ENCODE data around the gene MYOG.

Gene MYOG

DNA sequence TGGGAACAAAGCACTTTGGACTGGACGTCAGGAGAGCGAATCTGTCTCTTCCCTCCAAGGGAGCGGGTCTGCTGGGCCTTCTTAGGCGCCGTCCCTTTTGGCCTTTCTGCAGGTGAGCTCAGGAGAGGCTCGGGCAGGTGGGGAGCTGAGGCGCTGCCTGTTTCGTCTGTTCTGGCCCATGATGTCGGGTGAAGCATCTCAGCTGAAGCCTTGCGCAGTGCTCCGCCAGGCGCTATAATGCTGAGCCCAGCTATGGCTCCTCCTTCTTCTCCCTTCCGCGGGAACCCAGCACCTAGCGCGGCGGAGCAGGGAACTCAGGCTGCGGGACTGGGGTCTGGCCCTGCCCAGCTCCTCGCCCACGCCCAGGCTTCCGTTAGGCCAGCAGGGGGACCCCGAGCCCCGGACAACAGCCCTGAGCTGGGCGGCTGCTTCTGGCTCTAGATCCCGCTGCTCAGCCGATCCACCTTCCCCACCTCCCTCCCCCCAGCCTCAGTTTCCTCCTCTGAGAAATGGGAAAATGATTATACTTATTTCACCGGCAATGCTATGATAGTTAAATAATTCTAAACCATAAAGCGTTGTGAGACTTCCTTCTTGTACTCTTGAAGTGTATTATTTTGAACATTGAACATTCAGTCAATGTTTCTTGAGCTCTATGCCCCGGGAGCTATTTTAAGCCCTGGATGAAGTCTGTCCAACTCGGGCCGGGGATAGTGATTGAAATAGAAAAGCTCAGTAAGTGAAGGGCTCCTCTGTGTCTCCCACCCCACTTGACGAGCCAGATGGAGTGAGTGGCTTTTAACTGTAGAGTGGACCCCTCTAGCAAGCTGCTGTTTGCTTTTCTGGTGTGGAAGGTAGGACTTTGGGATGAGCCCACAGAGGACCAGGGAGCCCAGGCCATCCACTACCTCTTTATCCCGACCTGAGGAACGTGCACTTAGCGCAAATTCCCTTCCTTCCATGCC, 32.1 kb upstream of the MYOG start:
- DNase-seq: peak; percentile 88

DNA sequence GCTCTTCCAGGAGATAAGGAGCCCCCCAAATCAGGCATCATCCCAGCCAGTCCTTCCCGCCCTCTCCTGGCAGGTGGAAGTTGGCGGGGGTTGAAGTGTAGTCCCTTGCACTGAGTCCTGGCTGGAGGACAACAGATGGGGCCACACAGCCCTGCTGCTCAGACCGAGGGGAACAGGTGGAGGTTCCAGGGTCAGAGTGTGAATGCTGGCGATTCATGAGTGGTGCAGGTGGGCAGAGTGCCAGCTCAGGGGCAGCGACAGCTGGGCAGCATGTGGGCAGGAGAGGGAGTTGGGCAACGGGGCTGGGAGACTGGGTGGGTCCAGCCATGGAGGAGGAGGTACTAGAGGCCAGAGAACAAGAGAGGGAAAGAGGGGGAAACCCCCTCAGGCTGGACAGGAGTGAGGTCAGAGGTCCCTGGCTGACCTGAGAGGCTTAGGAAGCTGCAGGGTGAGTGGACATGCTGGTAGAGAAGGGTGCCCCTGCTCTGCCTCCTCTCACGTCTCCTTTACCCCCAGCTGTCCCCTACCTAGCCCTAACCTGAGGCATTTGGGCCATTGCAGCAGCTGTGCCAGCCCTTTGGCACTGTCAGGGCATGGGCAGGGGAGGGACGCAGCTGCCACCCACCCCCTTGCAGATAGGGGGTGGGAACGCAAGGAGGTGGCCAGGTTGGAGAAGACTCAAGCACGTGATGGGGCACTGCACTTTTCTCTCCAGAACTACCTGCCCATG, 30.4 kb upstream of the MYOG start:
- no peak for DNase-seq

DNA sequence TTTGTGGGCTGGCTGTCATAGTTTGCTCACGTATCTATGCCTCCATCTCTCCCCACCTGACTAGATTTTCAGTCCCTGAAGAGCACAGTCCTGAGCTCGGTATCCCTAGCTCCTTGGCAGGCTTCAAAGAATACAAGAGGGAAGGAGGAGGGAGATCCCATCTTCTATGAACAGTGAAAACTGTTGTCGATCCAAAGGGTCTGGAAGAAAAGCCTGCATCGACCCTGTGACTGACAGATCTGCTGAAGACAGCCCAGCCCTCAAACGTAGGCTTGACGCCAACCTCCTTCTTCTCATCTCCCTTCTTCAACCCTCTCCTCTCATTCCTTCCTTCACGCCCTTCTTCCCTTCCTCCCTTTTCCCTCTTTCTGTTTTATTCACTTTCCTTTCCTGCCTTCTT, 28.4 kb upstream of the MYOG start:
- no peak for DNase-seq

DNA sequence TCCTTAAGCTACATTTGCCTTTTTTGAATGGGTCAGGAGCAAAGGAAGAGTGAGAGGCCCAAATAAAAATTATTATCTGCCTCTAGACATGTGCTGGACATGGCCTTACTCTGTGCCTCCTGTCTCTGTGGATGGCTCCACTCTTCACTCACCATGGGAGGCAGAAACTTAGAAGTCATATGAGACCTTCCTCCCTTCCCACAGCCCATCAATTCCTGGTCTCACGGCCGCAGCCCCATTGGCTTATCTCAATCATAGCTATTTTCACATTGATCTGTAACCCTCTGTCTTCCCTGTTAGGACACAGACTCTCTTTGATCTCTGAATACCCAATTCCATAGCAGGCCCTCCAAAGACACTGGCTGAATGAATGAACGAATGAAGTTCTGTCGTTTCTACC, 27.5 kb upstream of the MYOG start:
- DNase-seq: no peak

DNA sequence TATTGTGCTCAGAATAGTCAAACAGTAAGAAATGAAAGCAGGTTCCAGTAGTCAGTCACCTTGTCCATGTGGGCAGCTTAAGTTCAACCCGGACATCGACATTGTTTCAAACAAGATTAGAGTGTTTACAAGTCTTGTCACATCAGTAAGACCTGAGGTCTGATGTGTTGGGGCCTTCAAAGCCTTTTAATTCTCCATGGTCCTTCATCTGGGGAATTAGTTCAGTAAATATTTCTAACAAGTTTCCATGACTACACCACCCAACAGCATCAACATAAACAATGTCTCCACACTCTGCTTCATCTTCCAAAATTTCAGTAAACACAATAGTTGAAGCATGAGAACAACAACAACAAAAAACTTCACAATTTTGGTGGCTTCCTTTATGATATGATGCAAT, 26.7 kb upstream of the MYOG start:
- peak; percentile 52 for DNase-seq

DNA sequence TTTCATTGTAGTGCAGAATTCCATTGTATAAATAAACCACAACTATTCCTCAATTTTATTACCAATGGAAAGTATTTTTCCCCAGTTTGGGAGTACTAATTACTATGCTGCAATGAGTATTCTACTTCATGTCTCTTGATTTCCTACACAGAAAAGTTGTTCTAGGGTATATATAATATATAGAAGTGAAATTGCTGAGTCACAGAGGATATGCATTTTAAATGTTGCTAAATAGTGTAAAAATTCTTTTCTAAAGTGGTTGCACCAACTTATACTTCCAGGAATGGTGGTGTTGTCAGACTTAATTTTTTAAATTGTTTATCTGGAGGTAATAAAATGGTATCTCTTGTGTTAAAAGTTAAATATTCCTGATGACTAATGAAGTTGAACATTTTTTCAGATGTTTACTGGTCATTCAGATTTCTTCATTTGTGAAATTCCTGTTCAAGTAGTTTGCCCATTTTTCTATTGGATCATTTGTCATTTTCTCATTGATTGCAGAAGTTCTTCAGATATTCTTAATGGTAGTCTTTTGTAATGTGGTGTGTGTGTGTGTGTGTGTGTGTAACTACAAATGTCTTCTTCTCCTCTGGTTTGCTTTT, 19.1 kb upstream of the MYOG start:
- DNase-seq: no peak

DNA sequence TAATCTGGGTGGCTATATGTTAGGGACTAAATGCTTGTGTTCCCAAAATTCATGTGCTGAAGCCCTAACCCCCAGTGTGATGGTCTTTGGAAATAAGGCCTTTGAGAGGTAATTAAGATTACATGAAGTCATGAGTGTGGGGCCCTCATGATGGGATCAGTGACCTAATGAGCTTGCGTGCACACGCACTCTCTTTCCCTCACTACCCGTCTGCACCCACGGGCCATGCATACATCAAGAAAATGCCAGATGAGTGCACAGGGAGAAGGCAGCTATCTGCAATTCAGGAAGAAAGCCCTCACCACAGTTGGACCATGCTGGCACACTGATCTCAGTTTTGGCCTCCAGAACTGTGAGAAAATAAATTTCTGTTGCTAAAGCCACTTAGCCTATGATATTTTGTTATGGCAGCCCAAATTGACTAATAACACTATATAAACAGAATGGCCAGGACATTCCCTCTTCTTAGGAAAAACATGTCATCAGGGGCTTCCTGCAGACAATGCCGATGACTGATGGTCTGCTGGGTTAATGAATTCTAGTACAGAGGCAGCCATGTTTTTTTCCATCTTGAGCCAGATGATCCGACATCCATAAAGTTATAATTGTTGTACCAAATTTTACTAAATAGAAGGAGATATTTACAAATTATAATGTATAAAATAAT, 18.1 kb upstream of the MYOG start:
- DNase-seq: no peak

DNA sequence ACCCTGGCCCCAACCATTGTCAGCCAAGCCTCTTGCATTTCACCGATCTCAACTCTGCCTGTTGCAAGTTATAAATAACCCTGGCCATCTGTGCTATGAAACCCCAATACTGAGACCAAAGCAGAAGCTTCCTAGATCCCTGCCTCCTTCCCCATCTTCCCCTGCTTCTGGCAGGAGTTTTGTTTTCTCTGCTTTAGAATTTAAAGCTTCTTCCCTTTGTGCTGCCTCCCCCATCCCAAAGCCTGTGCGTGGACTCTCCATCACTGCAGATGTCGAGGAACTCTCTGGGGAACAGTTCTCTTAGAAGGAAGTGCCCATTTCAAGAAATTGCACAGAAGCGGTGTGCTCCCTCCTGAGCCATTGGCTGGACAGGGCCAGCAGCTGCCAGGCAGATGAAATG, 17.4 kb upstream of the MYOG start:
- DNase-seq: no peak

DNA sequence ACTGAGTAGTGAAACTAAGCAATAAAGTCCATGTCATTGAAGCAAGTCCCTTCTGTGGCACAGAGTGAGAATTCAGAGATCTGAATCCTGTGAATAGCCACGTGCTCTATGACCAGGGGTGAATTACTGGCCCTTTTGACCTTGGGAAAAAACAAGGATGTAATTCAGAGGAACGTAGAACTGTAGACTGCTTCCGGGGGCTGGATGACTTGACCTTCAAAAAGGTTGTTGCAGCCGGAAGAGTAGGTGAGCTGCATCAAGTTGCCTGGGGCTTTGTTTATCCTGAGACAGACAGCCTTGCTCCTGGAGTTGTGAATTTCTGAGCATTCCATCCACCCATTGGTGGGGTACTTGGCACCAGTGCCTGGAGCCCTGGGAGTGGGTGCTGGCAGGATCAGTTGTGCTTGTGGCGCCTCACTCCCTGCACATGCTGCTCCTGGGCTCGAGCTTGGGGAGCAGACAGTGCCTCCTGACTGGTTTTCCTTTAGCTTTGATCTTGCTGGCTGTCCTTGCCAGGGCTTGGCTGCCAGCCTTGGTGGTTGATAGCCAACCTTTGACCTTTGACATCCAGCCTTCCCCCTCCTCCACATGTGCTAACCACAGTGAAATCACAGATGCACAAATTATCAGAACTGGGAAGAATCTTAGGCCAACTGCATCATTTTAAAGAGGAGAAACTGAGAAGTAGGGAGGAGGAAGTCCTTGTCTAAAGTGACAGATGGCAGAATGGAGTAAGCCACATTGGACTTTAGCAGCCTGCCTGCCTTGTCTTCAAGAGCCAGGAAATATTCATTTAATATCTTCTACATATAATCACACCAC, 16.2 kb upstream of the MYOG start:
- no peak for DNase-seq

DNA sequence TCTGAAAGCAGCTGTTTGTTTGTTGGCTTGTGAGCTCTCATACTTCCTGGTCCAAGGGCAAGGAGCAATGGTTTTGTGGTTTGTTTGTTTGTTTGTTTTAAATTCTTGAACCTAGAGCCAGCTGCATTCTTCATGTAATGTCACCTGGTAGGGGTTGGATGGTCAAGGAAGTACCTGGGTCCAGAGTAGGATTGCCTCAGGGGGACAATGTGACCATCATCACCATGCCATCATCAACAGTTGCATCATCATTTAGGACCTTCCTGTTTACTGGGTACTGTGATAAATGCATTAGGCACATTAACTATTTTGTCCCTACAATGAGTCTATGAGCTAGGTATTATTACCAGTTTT, 14.7 kb upstream of the MYOG start:
- no peak for DNase-seq

DNA sequence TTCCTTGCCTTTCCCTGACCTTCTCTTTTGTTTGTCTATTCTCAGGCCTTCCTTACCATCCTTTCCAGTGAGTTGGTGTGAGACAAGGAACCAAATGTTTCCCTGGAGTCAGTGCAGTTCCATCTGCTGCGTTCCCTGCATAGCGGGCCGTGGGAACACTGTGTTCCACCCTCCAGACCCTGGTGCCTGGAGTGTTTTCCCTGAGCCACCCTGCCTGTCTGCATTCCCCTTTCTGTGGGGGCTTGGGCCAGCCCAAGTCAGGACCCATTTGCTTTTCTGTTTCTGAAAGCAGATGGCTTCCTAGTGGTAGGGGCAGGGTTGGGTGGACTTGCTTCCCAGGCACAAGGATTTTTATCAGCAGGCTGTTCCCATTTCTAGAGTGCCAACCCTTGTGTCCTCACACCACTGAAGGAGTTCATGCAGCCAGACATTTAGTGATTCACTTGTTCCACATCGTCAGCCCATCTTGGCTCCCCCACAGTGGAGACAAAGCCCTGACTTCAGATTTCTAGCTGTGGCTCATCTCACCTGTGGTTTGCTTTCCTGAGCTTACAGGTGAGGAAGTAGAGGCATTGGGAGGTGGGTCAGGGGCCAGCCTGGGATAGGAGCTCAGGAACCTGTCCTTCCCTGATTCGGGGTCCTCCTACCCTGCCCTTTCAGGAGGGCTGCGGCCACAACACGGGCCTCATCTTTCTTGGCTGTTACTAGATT, 14.1 kb upstream of the MYOG start:
- DNase-seq: no peak

DNA sequence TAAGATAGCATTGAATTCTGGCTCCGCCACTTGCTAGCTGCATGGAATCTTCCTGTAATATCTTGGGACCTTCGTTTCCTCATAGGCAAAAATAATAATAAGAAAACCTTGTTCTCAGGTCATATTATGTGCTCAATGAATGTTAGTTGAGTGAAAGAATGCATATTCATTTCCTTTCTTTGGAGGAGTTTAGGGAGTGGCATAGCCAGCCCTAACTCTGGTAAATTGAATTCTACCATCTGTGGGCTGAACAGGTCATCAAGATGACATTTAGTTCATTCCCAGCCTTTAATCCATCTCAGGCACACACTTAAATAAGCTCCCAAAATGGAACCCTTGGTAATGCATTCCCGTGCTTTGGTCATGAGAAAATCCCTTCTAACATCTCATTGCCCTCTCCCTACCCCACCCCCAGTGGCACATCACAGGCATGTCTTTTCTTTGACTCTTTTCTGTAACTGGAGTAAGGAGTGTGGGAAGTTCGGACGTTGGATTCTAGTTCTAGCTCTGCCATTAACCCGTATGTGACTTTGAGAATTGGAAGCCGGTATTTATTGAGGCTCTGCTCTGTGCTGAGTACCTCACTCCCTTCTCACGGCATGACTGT, 13.2 kb upstream of the MYOG start:
- no peak for DNase-seq

DNA sequence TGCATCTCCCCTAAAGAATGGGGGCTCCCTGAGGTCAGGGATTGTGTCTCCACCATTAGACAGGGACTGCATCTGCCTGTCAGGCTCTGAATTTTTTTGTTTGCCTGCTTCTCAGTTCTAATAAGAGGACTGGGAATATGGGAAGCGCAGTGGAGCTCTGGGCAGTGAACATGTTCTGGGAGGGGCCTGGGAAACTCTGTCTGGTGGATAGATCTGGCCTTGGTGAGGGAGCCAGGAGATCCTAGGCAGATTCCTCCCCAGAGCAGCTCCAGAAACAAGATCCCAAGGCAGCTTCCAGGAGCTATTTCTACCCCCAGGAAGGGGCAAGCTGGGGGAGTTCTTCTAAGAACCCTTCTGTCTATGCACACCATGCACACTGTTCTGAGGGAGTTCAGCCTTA, 12.6 kb upstream of the MYOG start:
- DNase-seq: no peak

DNA sequence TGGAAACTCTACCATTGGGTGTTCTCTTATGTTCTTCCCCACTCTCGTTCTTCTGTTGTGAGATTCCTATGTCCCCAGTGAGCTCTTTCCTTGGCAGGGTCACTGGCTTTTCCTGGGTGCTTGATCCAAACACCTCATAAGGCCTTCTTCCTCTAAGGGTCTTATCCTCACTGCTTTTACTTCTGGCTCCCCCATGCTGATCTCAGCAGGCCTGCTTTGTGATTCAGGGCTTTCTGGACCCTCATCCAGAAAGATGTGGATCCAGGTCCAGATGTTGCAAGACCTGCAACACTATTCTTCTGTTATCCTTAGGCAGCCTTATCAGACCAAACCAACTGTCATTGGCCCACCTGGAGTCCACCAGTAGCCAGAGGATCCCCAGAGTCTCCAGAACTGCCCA, 11.2 kb upstream of the MYOG start:
- DNase-seq: no peak

DNA sequence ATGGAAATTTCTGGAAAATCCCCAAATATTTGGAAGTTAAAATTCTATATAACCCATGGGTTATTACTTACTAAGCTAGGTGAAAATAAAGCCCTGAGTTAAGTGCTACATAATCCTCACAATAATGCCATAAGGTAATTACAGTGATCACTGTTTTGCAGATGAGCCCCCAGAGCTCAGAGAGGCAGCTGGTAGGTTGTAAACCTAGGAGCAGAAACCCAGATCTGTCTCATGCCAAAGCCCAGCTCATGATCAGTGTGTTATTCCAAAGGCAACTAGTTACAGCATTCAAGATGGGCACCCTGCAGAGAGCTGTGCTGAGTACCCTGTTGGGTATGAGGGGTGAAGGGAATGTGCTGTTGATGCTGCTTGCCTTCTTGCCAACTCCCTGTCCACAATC, 10.8 kb upstream of the MYOG start:
- DNase-seq: no peak

DNA sequence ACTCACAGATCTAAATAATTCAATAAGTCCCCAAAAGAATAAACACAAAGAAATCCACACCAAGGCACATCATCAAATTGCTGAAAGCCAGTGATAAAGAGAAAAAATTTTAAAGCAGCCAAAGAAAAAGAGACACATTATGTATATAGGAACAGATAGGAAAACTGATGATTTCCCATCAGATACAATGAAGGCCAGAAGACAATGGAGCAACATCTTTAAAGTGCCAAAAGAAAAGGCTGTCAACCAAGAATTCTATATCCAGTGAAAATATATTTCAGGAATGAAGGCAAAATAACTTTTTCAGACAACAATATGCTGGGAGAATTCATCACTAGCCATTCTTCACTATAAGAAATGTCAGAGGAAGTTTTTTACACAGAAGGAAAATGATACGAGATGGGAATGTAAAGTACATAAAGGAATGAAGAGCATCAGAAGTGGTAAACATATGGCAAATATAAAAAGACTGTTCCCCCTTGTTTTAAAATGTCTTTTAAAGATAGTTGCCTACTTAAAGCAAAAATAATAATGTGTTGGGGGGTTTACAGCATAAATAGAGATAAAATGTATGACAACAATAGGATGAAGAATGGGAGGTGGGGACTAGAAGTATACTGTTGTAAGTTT, 9.4 kb upstream of the MYOG start:
- DNase-seq: peak; percentile 39

DNA sequence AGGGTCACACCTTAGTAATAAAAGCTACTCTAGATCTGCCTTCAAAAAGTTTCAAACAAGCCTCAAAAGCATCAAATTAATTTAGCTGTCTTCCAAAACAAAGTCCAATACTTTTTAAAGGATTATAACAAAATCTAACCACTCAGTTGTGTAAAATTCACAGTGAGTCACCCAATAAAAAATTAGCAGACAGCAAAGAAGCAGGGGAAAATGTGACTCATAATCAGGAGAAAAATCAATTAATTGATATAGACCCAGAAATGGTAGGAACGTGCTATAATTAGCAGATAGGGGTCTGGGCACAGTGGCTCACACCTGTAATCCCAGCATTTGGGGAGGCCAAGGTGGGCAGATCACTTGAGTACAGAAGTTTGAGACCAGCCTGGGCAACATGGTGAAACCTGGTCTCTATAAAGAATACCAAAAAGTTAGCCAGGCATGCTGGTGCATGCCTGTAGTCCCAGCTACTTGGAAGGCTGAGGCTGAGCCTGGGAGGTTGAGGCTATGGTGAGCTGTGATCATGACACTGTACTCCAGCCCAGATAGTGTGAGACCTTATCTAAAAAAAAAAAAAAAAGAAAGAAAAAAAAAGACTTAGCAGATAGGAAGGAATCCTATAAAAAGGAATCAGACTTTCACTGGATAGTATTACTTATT, 8.1 kb upstream of the MYOG start:
- DNase-seq: no peak

DNA sequence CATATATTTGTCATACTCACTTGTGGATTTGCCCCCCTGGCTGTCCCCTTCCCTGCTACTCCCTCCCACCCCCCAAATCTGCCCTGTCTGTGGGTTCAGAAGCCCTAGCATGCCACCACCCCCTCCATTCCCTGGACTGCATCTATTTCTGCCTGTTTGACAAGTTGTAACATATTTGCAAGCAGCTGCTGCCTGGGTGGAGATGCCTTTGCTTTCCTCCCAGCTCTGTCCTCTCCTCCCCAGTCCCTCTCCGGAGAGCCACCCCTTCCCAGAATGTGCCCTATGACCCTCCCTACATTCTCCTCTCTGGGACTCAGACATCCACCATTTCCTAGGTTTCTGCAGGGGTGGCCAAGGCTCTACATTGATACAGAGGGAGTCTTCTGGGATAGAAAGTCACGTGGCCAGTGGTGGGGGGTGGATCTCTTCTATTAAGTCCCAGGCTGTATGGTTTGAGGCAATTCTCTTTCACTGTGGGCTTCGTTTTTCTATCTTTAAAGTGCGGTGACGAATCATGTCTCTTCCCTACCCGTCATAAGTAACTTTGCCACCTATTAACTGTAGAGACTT, 6.0 kb upstream of the MYOG start:
- DNase-seq: no peak

DNA sequence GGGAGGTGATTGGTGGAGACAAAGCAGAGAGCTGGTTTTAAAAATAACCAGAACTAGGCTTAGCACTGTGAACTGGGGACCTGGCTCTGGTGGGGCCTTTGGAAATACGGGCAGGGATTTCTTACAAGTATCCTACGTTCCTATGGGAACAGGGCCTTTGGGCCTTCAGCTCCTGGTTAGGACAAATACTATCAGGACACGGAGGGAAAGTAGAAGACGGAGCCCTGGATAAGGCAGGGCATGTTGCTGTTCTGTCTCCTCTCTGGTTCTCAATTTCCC, 5.3 kb upstream of the MYOG start:
- DNase-seq: no peak
